OCI-LY1 (cell line): ENCODE data around the gene SMKR1.
"Not testable (repeated sequence)": the region's sequence is repeated elsewhere in the genome, so short reads cannot be mapped to it uniquely, and the experiment has no call there.

ENCODE experiments used
- H2AFZ ChIP-seq: fragments of 200-600 bp; sonication (generic), shearing (Covaris generic); 2 replicates; pipeline ENCODE4 v1.6.0; 2014; ENCODE audit warnings: antibody characterized with exemption, mild to moderate bottlenecking, low read length
- H3F3A ChIP-seq: fragments of 200-600 bp; sonication (generic), shearing (Covaris generic); 2 replicates; pipeline ENCODE4 v1.6.0; 2014; ENCODE audit warnings: mild to moderate bottlenecking, antibody characterized with exemption, low read length, moderate library complexity; ENCODE audit not compliant: insufficient read depth
- H3K27ac ChIP-seq: fragments of 200-600 bp; sonication (generic); 2 replicates; pipeline ENCODE4 v1.5.1; 2014; ENCODE audit warnings: low read length, mixed run types, mild to moderate bottlenecking, low read depth; ENCODE audit not compliant: poor library complexity, severe bottlenecking
- H3K27me3 ChIP-seq: fragments of 200-600 bp; sonication (generic); 2 replicates; pipeline ENCODE4 v1.6.0; 2014; ENCODE audit warnings: antibody characterized with exemption, mild to moderate bottlenecking, low read length, moderate library complexity; ENCODE audit not compliant: insufficient read depth
- H3K36me3 ChIP-seq: fragments of 200-600 bp; sonication (generic); 2 replicates; pipeline ENCODE4 v1.6.1; 2014; ENCODE audit warnings: mild to moderate bottlenecking, antibody characterized with exemption, low read length, moderate library complexity, mixed read lengths; ENCODE audit not compliant: insufficient read depth
- H3K4me1 ChIP-seq: fragments of 200-600 bp; sonication (generic); 2 replicates; pipeline ENCODE4 v1.5.1; 2014; ENCODE audit warnings: mild to moderate bottlenecking, low read length, moderate library complexity; ENCODE audit not compliant: insufficient read depth, severe bottlenecking
- H3K4me2 ChIP-seq: fragments of 200-600 bp; sonication (generic), shearing (Covaris generic); 2 replicates; pipeline ENCODE4 v1.6.1; 2014; ENCODE audit warnings: low read length
- H3K4me3 ChIP-seq: fragments of 200-600 bp; sonication (generic); 2 replicates; pipeline ENCODE4 v1.5.1; 2014; ENCODE audit warnings: low read length, low read depth, mild to moderate bottlenecking, mixed read lengths; ENCODE audit not compliant: poor library complexity, severe bottlenecking
- H3K79me2 ChIP-seq: fragments of 200-600 bp; shearing (Covaris generic); 2 replicates; pipeline ENCODE4 v1.6.1; 2016; ENCODE audit warnings: mixed run types, low read length, mixed read lengths; ENCODE audit not compliant: insufficient read depth
- H3K9ac ChIP-seq: fragments of 200-600 bp; sonication (generic), shearing (Covaris generic); 2 replicates; pipeline ENCODE4 v1.6.1; 2014; ENCODE audit warnings: mild to moderate bottlenecking, low read length, mixed read lengths
- H3K9me2 ChIP-seq: fragments of 200-600 bp; sonication (generic), shearing (Covaris generic); 2 replicates; pipeline ENCODE4 v1.6.1; 2014; ENCODE audit warnings: low read depth, mild to moderate bottlenecking, low read length, mixed read lengths
- H3K9me3 ChIP-seq: fragments of 200-600 bp; shearing (Covaris generic); 2 replicates; pipeline ENCODE4 v1.6.1; 2014; ENCODE audit warnings: low read length, mixed read lengths
- H4K20me1 ChIP-seq: fragments of 200-600 bp; sonication (generic), shearing (Covaris generic); 2 replicates; pipeline ENCODE4 v1.6.0; 2016; ENCODE audit warnings: mild to moderate bottlenecking, low read length; ENCODE audit not compliant: insufficient read depth
- CTCF ChIP-seq: fragments of 200-600 bp; sonication (generic), shearing (Covaris generic); IDR thresholded peaks from 2 replicates; pipeline ENCODE4 v1.5.1; 2017; ENCODE audit warnings: mild to moderate bottlenecking, antibody characterized with exemption, low read length, moderate library complexity, mixed read lengths
- EZH2 ChIP-seq: fragments of 200-600 bp; sonication (generic), shearing (Covaris generic); IDR thresholded peaks from 2 replicates; pipeline ENCODE4 v1.8.0; 2017; ENCODE audit warnings: borderline replicate concordance, mixed run types, mild to moderate bottlenecking, antibody characterized with exemption, low read length, moderate library complexity, mixed read lengths

The SMKR1 gene

GRCh38 chr7:129523924-129524323, 21.6 kb downstream of the SMKR1 start:
- H3K4me3 ChIP-seq: no peak overlapping the region
- no peaks in the 10 kb centered on the region for H3K4me1 ChIP-seq
- H3F3A ChIP-seq: no peaks in the 10 kb centered on the region
- H3K4me2 ChIP-seq: no peak overlapping the region
- no peaks in the 10 kb centered on the region for H3K9me3 ChIP-seq
- peaks cover 11% of the 10 kb centered on the region; the same call in 1 of the 2 replicates for H3K27me3 ChIP-seq
- no peaks in the 10 kb centered on the region for H4K20me1 ChIP-seq
- no peaks in the 10 kb centered on the region for H3K36me3 ChIP-seq
- no peak overlapping the region for H2AFZ ChIP-seq
- no peaks in the 10 kb centered on the region for H3K79me2 ChIP-seq
- H3K9ac ChIP-seq: no peak overlapping the region
- no peak for TF ChIP-seq EZH2
- no peak for TF ChIP-seq CTCF
- no peaks in the 10 kb centered on the region for H3K9me2 ChIP-seq
- H3K27ac ChIP-seq: no peak overlapping the region

GRCh38 chr7:129524405-129524804, 22.1 kb downstream of the SMKR1 start:
- H3K36me3 ChIP-seq, H2AFZ ChIP-seq, H4K20me1 ChIP-seq, H3K9me2 ChIP-seq, H3K9ac ChIP-seq, H3F3A ChIP-seq, H3K4me1 ChIP-seq, H3K79me2 ChIP-seq, H3K27ac ChIP-seq, H3K4me2 ChIP-seq, H3K9me3 ChIP-seq, H3K4me3 ChIP-seq: not testable (repeated sequence)
- peaks cover 11% of the 10 kb centered on the region; the same call in 1 of the 2 replicates for H3K27me3 ChIP-seq

- H3K9ac ChIP-seq: no peak overlapping the region
- no peak overlapping the region for H2AFZ ChIP-seq
- peaks cover 11% of the 10 kb centered on the region; the same call in 1 of the 2 replicates for H3K27me3 ChIP-seq
- no peaks in the 10 kb centered on the region for H4K20me1 ChIP-seq
- H3K9me3 ChIP-seq: no peaks in the 10 kb centered on the region
- H3K36me3 ChIP-seq: no peaks in the 10 kb centered on the region
- H3K27ac ChIP-seq: no peak overlapping the region
- no peaks in the 10 kb centered on the region for H3F3A ChIP-seq
- H3K79me2 ChIP-seq: no peaks in the 10 kb centered on the region
- no peak overlapping the region for H3K4me3 ChIP-seq
- no peaks in the 10 kb centered on the region for H3K9me2 ChIP-seq
- no peaks in the 10 kb centered on the region for H3K4me1 ChIP-seq
- TF ChIP-seq EZH2 (no peak), CTCF (no peak)
- H3K4me2 ChIP-seq: no peak overlapping the region
Measured at GRCh38 chr7:129525225-129525862, 23.0 kb downstream of the SMKR1 start.

GRCh38 chr7:129529643-129530042, 27.3 kb downstream of the SMKR1 start:
- TF ChIP-seq CTCF: 0 out of 2 replicates have a peak, but pooled peaks have one; percentile 6
- no peak for TF ChIP-seq EZH2
- Histone ChIP-seq H3K27ac (no peak overlapping the region), H3K4me2 (no peak overlapping the region), H3K79me2 (no peaks in the 10 kb centered on the region), H3F3A (no peaks in the 10 kb centered on the region), H3K4me3 (no peak overlapping the region), H2AFZ (no peak overlapping the region), H3K36me3 (no peaks in the 10 kb centered on the region), H3K9ac (no peak overlapping the region), H3K9me2 (no peaks in the 10 kb centered on the region), H3K4me1 (no peaks in the 10 kb centered on the region), H3K27me3 (peaks cover 8% of the 10 kb centered on the region; the same call in 1 of the 2 replicates), H4K20me1 (no peaks in the 10 kb centered on the region), H3K9me3 (no peaks in the 10 kb centered on the region)
